D341Med (cell line): ENCODE results near the gene BCAR1.

ENCODE experiments used
- DNase-seq: peaks from one replicate; pipeline ENCODE4 v3.0.0; 2012; ENCODE audit warnings: low spot score

BCAR1 gene

GRCh38 chr16:75238853-75239541, 12.4 kb downstream of the BCAR1 start:
- DNase-seq, result peak; percentile 64

DNA sequence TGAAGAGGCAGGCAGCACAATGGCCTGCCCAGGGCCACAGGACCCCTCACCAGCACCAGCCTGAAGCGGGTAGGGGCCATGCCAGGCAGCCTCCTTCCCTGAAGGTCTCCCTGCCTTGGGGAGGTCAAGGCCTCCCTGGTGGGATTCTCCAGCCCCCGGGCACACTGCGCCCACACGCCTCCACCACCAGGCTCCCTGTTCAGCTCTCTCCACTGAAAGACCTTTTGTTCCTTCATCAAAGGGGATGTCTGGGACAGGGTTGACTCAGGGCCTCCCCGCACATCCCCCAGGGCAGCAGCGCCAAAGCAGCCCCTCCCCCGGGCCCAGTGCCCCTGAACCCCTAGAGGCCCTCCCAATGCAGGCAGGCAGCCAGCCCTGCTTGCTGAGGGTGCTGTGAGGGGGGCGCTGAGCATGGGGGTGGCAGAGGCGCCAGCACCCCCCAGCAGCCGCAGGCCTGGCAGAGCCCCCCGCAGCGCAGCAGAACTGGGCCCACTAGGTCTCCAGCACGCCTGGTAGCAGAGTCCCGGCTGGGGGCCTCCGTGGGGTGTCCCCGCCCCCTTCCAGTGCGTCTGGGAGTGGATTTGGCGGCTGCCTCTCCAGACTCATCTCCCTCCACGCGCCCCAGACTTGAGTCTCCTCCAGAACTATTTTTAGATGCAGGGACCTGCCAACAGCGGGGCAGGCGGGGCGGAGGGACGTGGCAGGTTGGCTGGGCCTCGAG, 13.1 kb downstream of the BCAR1 start:
- DNase-seq, result peak; percentile 77

GRCh38 chr16:75237398-75238131, 13.9 kb downstream of the BCAR1 start:
- no peak for DNase-seq

GRCh38 chr16:75236736-75237397, 14.6 kb downstream of the BCAR1 start:
- no peak for DNase-seq

DNA sequence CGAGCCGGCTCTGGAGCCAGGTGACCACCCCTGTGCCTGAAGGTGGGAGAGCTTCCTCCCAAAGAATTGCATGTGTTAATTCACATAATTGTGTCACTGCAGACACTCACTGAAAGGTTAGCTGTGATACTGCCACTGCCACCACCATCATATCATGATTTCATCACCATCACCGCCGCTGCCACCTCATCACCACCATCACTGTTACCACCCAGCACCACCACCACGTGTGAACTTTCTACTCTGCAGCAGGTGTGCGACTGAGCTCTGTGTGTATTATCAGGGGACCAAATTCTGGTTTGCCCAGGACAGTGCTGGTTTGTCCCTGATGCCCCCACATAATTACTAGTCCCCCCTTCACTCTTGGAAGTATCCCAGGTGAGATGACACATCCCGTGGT, 15.2 kb downstream of the BCAR1 start:
- no peak for DNase-seq

DNA sequence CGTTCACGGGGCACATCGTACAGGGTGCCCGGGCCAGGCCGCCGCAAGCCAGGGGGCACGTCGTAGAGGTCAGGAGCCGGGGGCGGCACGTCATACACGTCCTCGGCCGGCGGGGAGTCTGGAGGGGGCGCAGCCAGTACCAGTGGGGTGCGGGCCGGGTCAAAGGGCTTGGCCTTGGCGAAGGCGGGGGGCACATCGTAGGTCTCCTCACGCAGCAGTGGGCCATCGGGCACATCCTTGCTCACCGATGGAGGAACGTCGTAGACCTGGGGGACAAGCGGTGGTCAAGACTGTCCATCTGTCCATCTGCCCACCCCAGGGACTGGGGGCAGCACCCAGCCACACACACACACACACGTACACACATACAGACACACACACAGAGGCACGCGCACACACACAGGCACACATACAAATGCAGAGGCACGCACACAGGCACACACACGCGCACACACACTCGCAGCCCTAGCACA, 15.7 kb downstream of the BCAR1 start:
- DNase-seq, result no peak

DNA sequence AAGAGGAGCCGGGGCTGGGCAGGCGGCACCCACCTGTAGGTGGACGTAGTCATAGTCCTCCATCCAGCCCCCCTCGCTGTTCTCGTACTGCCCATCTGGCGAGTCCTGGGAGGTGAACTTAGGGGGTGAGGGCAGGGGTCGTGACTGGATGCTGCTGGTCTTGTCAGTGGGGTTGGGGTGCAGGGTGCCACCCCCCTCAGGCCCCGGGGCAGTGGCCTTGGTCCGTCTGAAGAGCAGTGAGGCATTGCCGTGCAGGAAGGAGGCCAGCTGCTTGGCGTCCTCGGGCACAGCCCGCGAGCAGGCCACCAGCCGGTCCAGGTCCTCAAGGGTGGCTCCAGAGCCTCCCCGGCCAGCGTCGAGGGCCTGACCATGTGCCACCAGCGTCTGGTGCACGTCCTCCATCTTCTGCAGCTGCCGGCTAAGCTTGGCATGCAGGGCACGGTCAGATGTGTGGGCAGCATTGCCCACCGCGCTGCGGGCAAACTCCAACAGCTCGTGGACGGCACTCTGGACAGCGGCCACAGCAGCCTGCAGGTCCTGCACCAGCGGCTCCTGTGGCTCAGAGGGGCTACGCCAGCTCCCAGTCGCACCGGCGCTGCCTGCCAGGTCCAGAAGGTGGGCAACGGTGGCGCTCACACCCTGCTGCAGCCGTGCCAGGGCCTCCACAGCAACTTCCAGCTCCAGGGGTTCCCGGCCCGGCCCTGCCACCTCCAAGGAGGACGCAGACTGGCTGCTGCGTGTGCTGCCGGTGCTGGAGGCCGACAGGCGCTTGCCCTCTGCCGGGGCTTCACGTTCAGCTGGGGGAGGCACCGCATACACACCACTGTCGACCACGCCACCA, 16.3 kb downstream of the BCAR1 start:
- no peak for DNase-seq

GRCh38 chr16:75233611-75233938, 17.8 kb downstream of the BCAR1 start:
- DNase-seq, result no peak

- DNase-seq, result no peak
These were observed 19.9 kb downstream of the BCAR1 start for GRCh38 chr16:75231570-75231969.

DNA sequence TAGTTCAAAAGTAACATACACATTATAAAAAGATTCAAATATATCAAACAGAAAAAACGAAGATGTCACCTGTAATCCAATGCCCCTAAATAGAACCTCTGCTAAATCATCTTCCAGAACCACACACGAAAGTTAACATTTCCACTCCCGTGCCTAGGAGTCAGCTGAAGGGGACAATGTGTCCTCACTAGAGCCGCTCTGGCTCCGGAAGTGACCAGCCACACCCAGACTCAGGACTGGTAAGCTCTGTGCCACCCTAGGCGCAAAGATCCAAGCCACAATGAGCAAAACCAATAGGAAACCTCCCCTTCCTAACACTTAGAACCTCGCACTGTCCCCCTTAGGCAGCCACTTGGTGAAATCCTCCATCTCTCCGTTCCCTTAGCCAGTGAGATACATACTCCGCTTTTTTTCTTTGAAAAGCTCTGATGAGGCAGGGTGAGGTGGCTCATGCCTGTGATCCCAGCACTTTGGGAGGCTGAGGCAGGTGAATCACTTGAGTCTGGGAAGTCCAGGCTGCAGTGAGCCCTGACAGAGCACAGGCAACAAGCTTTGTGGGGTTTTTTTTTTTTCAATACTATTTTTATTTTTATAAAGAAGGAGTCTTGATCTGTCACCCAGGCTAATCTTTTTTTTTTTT, 20.8 kb downstream of the BCAR1 start:
- DNase-seq, result no peak

- no peak for DNase-seq
These were observed 22.0 kb downstream of the BCAR1 start for GRCh38 chr16:75229172-75230031.

- no peak for DNase-seq
These were observed 23.1 kb downstream of the BCAR1 start for GRCh38 chr16:75228143-75228976.

- no peak for DNase-seq
These were observed 23.9 kb downstream of the BCAR1 start for GRCh38 chr16:75227361-75228142.

DNA sequence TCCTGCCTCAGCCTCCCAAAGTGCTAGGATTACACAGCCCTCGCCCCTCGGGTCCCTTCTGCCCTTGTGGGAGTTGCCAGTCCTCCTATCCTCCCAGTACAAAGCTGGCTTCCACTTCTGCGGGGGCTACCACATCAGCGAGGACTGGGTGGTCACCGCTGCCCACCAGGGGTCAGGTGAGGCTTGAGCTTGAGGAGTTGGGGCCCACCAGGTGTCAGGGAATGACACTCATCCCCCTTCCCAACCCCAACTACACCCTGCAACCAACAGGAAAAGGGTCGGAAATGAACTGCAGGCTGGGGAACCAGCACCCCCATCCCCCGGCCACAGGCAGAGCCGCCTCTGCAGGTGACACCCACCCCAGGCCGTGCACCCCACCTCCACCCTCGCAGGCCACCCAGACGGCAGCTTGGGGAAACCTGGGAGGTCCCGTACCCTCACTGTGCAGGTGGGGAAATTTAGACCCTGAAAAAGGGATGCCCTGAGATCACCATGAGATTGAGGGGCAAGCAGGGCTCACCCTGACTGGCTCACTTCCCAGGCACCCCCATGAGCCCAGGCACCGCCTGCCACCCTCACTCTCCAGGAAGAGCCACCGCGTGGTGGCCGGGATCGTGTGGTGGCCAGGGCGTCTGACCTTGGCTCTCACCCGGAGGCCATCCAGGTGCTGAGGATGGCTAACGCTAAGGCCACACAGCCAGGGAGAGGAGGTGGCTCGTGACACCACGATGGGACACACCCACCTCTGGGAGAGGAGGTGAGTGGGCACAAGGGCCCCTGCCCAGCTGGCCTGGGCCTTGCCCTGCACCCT, 24.7 kb downstream of the BCAR1 start:
- DNase-seq, result no peak

DNA sequence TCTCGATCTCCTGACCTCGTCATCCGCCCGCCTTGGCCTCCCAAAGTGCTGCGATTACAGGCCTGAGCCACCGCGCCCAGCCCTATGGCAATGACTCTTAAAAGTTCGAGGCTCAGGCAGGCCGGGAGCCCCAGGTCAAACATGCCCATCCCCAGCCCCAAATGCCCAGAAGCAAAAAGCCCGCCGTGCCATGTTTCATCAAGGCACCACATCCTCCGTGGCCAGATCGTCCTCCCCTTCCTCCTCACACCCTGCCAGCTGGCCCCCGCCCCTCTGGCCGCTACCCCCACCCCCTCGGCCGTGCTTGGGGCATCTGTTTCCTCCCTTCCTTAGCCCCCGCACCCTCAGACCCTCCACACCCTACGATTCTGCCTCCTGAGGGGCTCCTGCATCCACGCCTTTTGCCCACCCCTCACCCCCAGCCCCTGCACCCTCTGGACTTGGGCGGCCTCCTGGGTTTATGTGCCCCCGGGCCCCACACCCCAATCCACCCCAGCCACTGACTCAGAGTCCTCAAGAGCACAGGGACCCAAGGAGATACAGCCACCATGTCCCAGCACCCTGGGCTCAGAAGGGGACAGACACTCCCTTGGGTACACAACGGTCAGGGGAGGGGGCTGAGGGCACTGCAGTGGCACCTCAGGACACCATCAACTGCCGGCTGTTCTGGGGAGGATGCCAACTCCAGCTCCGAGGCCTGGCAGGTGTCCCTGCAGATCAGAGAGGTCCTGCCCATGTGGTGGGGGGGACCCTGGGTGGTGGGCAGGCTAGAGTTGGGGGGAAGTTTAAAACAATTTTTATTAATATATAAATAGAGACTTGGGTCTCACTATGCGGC, 25.5 kb downstream of the BCAR1 start:
- DNase-seq, result no peak

GRCh38 chr16:75225092-75225491, 26.3 kb downstream of the BCAR1 start:
- no peak for DNase-seq
